NK-92 (cell line): ENCODE measurements around the gene DSCAML1.

Source experiments
- DNase-seq: peaks from one replicate; lab custom pipeline; 2025; ENCODE audit not compliant: unreplicated experiment; lab: John Stamatoyannopoulos, UW

DSCAML1 gene

DNA sequence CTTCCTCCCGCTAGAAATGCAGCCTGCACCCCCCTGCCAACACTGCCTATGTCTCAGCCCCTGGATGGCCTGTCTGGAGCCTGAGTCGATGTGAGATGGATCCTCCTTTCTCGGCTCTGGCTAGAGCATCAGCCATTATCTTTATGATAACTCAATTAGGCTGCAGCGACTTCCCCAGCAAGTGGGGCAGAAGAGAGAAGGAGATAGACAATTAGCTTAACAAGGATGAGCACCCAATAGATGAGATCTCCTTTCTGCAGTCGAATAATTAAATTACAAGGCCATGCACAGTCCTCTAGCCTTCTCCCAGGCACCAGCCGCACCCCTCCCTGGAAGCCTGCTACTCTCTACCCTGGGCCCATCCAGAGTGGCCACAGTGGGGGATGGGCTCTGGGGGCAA lies 290.0 kb downstream of the DSCAML1 start:
- DNase-seq: no peak

DNA sequence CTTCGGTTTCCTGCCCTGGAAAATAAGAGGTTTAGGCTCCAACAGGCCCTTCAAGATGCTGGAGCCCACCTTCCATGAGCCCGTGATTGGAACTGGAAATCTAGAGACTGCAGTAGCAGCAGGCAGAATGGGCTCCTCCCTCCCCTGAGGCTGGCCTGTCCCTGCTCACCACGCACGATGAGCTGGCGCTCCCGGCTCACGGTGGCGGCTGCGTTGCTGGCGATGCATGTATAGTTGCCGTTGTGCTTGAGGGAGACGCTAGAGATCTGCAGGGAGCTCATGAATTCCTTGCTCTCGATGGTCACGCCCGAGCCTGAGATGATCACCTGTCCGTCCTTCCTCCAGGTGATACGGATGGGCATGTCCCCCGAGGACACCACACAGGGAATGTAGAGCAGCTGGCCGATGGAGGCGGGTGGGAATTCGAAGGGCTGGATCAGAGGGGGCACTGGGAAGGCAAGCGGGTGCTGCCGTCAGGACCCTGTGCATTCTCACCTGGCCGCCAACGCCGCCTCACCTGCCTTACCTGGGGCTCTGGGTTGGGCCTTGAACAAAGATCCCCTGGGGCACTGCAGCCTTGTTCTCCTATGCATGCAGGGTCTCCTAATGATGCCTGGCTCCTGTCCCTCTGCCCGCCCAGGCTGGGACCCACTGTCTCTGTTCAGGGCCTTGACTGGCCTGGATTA lies 291.6 kb downstream of the DSCAML1 start:
- no peak for DNase-seq

DNA sequence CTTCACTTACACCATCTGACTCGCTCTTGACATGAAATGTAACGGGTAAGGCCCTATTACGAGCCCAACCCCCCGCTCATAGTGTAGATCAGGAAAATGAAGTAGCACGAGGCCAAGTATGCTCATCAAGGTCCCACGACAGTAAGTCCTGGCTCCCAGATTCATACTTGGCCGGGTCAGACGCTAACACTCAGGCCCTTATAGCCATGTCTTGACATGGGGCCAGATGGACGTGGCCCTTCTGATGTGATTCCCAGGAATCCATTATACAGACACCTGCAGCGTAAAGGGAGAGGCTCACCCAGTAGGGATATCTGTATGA lies 294.3 kb downstream of the DSCAML1 start:
- no peak for DNase-seq

DNA sequence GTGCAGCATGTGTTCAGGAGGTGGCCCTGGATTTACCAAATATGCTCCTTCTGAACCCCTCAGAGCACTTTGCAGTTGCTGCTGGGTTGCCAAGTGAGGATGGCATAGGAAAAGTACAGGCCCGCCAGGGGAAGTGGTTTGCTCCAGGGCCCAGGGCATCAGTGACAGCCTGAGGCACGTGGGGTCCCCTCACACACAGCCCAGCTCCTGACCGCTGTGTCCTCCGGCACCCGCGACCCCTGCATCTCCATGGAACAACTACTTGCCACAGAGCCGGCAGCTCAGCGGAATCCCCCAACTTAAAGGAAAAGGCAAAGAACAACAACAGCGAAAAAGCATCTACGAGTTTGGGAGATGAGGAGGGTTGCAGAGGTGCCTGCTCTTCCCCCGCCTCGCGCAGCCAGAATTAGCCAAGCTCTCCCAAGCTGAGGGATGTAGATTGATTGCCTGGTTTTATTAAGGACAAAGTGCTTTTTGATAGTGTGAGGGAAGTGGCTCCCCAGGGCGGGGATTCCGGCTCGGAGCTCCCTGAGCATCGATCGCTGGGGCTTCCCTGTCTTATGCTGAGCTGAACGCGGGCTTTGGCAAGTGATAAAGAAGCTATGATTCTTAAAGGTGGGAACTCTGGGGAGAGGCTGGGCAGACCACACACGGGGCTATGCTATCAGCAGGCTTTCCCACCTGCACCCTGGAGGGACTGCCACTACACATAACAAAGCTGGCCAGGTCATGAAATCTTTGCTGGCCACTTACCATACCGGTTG lies 294.8 kb downstream of the DSCAML1 start:
- DNase-seq: no peak

DNA sequence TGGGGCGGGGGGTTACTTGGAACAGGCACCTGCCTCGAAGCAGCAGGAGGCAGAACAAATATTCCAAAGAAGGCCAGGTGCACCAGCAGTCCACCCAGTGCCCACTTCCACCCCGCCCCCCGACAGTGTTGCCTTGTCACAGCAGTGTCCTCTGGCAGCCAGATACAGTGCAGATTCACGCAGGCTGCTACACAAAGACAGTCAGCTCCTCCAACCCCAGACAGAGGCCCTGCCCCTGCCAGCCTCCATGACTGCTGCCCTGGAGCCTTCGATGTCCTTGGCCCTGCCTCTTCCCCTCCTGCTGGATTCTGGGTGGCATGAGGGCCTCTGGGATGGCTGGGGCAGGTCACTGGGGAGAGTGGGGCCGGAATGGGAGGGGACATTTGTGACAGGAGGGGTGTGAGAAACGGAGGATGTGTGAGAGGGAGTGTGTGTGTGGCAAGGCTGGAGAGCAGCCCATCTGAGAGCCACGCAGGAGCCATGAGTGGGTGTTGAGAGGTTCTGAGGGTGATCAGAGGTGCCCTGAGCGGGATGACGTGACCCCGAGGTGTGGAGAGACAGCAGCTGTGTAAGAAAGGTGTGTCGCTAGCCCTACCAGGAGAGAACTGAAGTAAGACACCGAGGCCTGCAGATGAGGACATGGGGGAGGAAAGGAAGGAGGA lies 295.6 kb downstream of the DSCAML1 start:
- no peak for DNase-seq

DNA sequence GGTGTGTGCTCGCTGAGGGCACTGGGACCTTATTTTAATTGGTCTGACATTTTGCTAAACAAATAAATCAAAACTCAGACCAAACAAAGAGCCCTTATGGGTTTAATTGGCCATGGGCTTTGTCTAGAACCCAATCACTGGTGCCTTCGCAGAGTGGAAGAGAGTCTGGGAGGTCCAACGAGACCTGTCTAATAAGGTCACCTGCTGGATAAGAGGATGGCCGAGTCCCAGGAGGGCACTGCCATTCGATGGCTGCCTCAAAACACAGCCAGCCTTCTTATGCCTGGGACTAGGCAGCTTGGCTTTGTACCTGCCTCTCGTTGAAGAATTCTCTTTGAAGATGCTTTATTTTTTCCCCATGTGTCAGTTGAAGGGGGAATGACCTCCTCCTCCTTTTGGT lies 298.2 kb downstream of the DSCAML1 start:
- DNase-seq: no peak

DNA sequence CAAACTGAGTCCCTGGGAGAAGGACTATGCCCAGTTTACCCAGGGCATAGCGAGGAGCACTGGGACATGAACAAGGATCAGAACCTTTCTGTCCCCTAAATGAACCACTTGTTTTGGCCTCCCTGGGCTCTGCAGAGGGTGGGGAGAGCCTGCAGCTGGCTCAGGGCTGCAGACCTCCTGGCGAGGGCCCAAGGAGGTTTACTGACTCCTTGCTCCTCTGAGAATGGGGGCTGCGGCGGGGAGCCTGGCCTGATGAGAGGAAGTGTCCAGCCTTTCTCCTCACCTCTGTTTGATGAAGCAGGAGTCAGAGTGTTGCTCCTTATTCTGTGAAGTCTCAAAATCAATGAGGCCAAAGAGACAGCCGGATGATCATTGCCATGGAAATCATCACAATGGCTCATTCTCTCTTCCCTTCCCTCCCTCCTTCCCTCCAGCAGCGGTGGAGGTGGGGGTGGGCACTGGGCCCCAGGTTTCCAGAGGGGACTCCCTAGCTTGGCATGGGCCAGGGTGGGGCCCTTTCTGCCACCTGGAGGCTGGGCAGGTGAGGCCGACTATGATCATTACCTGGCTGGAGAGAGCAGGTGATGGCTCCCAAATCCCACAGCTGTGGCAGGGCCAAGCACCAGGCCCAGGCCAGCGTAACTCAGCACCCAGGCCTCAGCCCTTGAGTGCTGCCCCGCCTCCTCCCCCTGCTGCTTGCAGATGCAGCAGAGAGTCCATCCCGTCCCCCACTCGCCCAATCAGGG lies 299.6 kb downstream of the DSCAML1 start:
- DNase-seq: no peak

DNA sequence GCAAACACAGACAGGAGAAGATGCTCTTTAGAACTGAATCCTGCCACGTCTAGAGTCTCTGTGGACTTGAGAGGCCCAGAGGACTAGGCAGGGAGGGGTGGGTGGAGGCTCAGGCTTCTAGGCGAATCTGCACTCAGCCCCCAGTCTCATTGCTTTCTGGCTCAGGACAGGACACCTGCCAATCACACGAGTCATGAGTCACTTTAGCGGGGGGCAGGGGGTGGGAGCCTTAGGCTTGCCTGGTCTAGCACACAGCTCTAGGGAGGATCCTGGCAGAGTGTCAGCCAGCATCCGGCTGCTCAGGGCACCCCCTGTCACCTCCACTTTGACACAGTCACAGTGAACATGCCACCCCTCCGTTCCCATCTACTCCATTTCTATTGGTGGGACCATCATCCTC lies 301.7 kb downstream of the DSCAML1 start:
- no peak for DNase-seq

DNA sequence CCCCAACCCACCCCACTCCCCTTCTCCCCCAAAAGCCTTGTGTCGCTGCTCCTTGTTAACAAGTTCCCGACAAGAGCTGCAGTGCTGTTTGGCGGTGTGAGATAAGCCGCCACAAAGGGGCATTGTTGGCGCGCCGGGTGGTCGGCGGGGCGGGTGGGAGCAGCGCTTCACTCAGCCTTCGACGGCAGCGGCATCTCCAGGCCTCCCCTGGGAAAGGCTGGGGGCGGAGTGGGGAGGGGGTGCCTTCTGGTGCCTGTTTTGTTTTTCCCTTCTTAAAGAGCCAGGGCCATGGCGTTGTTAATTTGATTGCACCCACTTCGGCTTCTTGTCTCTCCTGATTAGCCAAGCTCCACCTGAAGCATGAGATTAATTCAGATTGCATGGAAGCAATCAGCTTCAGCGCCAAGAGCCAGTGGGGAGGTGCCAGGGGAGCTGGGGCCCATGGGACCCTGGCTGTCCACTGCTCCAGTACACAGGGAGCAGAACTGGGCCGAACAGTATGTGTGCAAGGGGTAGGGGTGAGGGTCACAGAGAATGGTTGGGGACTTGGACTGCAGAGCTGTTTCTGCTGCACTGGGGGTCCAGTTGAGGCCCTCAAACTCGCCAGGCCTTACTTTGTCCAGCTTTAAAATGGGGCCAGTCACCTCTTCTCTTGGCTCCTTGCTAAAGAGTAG lies 304.3 kb downstream of the DSCAML1 start:
- no peak for DNase-seq

DNA sequence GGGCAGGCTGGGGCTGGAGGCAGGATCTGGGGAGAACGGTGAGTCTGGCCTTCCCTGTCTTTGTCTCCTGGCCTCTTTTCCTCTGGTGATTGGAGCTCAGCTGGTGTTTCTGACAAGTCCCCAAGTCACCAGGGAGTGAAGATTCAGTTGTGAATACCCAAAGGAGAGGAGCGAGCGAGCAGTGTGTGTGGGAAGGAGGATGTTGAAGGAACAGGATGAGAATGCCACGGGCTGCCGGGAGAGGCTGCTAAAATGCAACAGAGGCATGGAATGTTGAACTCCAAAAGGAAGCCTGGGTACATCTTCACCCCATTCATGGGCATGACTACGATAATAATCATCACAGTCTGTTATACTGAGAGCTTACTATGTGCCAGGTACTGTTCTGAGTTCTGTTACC lies 306.1 kb downstream of the DSCAML1 start:
- DNase-seq: no peak

DNA sequence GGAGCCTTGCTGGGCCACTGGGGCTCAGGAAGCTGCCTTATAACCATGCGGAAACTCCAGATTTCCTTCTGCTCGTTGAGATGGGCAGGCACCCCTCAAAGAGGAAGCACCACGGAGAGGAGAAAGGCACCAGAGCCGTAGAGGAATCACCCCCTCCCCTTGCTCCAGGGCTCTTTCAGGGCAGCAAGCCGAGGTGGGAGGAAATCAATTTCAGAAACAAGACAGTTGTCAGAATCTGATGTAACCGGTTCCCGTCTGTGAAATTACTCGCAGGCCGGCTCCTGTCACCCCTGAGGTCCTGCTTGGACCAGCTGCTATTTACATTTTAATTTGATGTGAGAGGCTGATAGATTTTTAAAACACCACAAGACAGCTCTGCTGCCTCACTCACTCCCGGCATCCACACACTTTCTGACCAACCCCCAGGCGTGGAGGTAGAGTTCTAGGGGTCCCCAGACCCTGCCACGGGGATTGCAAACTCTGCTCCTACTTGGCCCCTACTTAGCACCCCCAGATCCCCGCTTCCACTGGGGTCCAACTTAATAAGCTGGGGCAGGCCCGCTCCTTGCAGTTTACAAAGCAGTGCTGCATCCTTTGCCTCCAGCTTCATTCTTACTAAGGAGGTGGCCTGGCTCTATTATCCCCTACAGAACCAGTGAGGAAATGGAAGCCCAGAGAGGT lies 306.9 kb downstream of the DSCAML1 start:
- DNase-seq: no peak

DNA sequence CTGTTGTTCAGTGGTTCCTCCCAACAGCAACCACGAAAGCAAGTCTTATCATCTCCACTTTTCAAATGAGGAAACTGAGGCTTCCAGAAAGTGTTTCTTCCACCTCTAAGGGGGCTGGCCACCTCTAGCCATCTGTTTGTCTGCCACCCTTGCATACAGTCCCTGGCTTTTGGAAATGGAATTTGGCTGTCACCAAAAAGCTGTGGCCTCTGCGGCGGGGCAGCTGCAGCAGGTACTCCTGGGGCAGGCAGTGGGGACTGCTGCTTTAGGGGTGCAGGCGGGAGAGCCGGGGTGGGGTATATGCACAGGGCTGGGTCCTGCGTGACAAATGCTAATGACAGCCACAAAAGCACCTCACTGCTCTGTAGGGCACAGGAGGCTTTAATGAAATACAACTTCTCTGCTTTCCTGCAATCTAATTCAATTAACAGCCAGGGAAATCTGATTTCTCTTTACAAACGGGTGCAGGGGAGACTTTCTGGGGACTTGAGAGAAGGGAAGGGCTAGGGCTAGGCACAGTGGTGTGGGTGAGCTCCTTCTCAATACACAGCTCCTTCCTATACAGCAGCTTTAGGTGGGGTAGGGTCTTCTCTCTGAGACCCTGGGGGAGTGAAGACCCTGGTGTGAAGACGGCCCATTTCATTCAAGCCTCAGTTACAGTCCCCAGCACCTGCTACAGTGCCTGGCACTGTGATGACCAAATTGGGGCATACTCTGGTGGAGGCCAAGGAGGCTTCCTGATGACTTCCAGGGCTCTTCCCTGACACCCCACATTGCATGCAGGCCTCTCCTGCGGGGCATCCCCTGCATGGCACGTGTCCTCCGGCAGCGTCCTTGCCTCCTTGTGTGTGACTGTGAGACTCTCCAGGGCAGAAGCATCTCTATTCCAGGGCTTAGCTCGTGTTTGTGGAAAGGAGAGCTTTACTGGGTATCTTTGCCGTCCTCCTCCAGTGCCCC lies 307.7 kb downstream of the DSCAML1 start:
- no peak for DNase-seq

DNA sequence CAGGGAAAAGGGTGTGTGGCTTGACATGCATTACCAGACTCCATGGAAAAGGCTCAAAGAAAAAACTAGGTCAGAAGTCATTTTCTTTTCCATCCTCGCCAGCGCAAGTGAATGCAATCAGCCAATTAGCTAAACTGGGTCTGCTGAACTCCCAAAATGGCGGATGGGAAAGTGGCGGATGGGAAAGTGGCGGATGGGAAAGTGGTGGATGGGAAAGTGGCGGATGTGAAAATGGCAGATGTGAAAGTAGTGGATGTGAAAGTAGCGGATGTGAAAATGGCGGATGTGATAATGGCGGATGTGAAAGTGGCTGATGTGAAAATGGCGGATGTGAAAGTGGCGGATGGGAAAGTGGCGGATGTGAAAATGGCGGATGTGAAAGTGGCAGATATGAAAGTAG lies 311.0 kb downstream of the DSCAML1 start:
- DNase-seq: no peak

DNA sequence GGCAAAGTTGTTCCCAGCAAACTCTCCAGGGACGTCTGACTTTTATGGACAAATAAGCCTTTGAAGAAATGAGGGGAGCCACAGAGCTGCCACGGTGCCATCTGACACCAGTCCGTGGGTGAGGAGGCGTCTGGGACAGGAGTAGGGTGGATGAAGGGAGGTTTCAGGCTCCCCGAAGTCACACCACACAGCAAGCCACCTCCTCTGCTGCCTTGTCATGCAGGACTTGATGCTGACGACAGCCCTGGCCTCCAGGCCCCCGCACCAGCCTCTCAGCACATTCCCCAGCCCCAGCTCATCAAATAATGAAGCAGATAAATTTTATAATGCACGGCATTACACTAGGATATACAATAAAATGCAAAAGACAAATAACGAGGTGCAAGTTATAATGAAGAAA lies 312.9 kb downstream of the DSCAML1 start:
- DNase-seq: no peak

DNA sequence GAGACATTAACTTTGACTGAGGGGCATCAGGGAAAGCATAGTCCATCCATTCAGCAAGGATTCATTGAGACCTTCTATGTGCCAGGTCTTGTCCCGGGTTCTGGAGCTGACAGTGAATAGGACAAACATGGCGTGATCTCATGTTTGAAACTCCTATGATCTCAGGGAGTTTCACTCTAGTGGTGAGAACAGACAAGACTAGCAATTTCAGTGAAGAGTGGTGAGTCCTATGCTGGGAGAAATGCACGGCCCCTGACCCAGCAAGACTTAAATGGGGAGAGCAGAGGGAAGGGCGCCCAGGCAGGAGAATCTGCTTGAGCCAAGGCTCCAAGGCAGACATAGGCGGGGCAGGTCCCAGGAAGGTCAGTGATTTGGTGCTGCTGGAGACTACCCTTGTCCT lies 313.6 kb downstream of the DSCAML1 start:
- no peak for DNase-seq

DNA sequence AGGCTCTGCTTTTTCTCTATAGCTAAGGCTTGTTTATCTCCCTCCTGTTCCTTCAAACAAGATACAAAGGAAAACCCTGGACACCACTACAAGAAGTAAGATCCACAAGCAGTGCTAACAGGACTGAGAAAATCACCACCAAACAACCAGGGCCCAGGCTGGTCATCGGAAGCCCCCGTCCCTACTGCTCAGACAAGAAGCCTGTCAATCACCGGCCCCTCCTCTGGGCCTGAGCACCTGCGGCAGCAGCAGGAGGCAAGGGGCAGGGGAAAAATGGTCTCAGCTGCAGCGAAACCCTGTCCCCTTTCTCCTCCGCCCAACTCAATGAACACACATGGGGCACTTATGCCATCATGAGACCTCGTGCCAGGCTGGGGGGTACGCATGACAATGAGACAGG lies 314.1 kb downstream of the DSCAML1 start:
- DNase-seq: no peak

DNA sequence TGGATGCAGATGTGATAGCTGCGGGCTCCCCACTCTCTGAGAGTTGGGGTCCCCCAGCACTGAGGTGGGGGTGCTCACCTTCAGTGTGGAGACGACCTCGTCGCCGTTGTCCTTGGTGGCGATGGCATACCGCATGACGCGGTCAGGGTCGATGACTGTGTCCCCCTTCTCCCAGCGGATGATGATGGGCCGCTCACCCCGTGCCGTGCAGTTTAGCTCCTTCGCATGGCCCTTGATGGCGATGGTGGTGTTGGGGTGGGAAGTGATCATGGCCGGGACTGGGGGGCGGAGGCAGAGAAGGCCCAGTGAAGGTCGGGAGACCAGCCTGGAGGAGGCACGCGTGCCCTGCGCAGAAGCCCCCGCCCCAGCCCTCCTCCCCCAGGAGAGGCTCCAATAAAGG lies 315.1 kb downstream of the DSCAML1 start:
- DNase-seq: no peak

DNA sequence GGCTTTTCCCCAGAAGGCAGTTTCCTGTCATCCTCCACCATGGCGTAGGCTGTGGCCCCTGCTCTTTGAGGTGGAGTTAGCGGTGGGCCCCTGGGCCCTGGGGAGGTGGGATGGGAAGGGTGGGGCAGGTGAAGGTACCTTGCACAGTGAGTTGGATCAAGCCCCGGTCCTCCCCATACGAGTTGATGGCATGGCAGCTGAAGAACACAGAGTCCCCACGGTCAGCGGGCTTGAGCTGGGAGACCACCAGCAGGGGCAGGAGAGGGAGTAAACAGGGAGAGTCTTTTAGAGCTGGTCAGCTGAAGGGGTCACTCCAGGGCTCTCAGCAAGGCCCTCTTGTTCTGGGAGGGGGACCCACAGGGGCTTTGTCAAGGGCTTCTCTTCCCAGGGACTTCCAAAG lies 316.0 kb downstream of the DSCAML1 start:
- DNase-seq: no peak

DNA sequence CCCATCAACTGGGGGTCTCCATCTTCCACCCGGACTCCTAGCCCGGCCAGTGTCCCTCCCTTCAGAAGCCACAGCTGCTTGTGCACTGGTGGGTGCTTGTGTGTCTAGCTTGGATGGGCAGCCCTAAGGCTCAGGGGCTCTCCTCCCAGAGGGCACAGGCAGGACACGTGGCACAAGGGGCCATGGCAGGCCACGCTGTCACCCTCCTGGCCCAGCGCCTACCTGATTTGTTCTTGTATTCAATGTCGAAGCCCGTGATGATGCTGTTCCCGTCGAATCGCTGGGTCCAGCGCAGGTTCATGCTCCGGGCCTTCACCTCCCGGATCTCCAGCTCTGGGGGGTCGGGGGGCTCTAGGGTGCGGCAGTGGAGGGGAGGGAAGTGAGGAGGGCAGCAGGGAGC lies 316.8 kb downstream of the DSCAML1 start:
- DNase-seq: no peak

DNA sequence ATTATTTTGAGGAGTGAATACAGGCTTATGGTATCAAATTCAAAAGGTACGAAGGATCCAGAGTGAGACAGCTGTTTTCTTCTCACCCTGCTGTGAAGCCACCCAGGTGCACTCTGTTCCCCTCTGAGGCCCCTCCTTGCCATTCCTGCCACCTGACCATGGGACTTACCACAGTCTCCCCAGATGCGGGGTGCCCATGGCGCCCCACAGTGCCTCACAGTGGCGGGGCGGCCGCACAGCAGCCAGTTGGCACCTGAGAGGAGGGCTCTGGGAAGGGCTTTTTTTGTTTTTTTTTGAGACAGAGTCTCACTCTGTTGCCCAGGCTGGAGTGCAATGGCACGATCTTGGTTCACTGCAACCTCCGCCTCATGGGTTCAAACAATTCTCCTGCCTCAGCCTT lies 317.6 kb downstream of the DSCAML1 start:
- DNase-seq: no peak
